ENCODE results near the gene TENM4.

GRCh38 chr11:79069504-79069903 lies 371.3 kb downstream of the TENM4 start:
- TF ChIP-seq POLR2AphosphoS5 (IDR thresholded peaks at IDR 0.05; ENCODE audit: low read depth, low read length): no peak
- no peak for TF ChIP-seq SIN3A (IDR thresholded peaks at IDR 0.05; ENCODE audit: borderline replicate concordance, insufficient read depth, low read length)
- TF ChIP-seq REST (IDR thresholded peaks at IDR 0.05; ENCODE audit: insufficient read depth in 1 of 2, low read depth in 2 of 2, low read length in 2 of 2): no peak
- no peak for TF ChIP-seq TAF1 (IDR thresholded peaks at IDR 0.05; ENCODE audit: borderline replicate concordance, insufficient read depth, low read length)
- no peak for TF ChIP-seq FOXP2 (optimal IDR thresholded peaks at IDR 0.05; ENCODE audit: borderline replicate concordance, extremely low read depth, extremely low read length, insufficient read depth)
